Thoracic aorta endothelial cell (primary cell): ENCODE data around the gene MFN1. TPM values are rescaled to one million over a fixed set of nuclear protein-coding genes. Genes with fewer than 3 reads are reported as not detected.

Source experiments
- total RNA-seq: library from RNA; depleted of rRNA; stranded (reverse); fragments of >200 nt; gene quantifications from 2 replicates; pipeline ENCODE4 v1.2.3, GENCODE V29; 2012

Gene MFN1
- 57.5 and 74.1 TPM in 2 replicates for total RNA-seq

GRCh38 chr3:179347345-179348194, at the start of gene MFN1:
Gene MFN1, plus strand, starts transcription at chr3:179347709. Its CDS starts 1,143 bp downstream, at chr3:179348852.

GRCh38 chr3:179322286-179323196, 25.0 kb upstream of the MFN1 start, which contains the start of gene ZNF639:
Gene ZNF639, plus strand, starts transcription at chr3:179323031. Its CDS starts 5,263 bp downstream, at chr3:179328294.

Other genes with a start within 250 kb of the MFN1 start
- gene PIK3CA, start 199.4 kb upstream of the MFN1 start, total RNA-seq: 40.2 and 42.7 TPM in 2 replicates
- gene KCNMB3, start 96.6 kb upstream of the MFN1 start, total RNA-seq: 1.5 and 1.6 TPM in 2 replicates
- gene ZNF639, start 24.7 kb upstream of the MFN1 start, total RNA-seq: 68.1 and 74.2 TPM in 2 replicates
- 113 and 119 TPM in 2 replicates for gene GNB4, start 103.8 kb downstream of the MFN1 start, total RNA-seq
- gene ACTL6A, start 215.2 kb downstream of the MFN1 start, total RNA-seq: 79.9 and 92.3 TPM in 2 replicates